ENCODE results near the gene OR6K2.

DNA sequence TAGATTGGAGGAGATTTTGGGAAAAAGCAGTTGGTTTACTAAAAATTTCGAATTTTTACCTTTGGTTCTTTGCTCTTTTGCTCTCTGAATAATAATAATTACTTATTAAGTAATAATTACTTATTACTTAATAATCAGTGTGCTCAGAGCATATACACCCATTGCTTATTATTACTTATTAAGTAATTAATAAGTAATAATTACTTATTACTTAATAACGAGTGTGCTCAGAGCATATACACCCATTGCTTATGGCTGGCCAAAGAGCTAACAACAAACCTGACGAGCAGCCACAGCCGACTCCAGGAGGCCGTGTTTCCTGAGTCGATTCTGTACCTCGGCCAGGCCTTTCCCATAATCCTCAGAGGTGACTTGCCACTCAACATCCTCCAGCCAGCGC lies 34.4 kb downstream of the OR6K2 start:
- TF ChIP-seq, protein P1, sequence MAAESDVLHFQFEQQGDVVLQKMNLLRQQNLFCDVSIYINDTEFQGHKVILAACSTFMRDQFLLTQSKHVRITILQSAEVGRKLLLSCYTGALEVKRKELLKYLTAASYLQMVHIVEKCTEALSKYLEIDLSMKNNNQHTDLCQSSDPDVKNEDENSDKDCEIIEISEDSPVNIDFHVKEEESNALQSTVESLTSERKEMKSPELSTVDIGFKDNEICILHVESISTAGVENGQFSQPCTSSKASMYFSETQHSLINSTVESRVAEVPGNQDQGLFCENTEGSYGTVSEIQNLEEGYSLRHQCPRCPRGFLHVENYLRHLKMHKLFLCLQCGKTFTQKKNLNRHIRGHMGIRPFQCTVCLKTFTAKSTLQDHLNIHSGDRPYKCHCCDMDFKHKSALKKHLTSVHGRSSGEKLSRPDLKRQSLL (tag by site-specific recombination; IDR thresholded peaks at IDR 0.05): no peak
- TF ChIP-seq CTCF (tag by site-specific recombination; IDR thresholded peaks at IDR 0.05): no peak
- no peak for TF ChIP-seq ZSCAN23 (tag by site-specific recombination; IDR thresholded peaks at IDR 0.05)
- no peak for TF ChIP-seq ZNF830 (tag by site-specific recombination; IDR thresholded peaks at IDR 0.05; ENCODE audit: low read depth)
- no peak for TF ChIP-seq YY2 (tag by site-specific recombination; IDR thresholded peaks at IDR 0.05)
- TF ChIP-seq ZNF26 (tag by site-specific recombination; IDR thresholded peaks at IDR 0.05): no peak
- TF ChIP-seq ZBTB17 (tag by site-specific recombination; IDR thresholded peaks at IDR 0.05): no peak
- TF ChIP-seq, protein P2, sequence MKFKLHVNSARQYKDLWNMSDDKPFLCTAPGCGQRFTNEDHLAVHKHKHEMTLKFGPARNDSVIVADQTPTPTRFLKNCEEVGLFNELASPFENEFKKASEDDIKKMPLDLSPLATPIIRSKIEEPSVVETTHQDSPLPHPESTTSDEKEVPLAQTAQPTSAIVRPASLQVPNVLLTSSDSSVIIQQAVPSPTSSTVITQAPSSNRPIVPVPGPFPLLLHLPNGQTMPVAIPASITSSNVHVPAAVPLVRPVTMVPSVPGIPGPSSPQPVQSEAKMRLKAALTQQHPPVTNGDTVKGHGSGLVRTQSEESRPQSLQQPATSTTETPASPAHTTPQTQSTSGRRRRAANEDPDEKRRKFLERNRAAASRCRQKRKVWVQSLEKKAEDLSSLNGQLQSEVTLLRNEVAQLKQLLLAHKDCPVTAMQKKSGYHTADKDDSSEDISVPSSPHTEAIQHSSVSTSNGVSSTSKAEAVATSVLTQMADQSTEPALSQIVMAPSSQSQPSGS (tag by site-specific recombination; IDR thresholded peaks at IDR 0.05; ENCODE audit: low read depth): no peak
- TF ChIP-seq ZNF624 (tag by site-specific recombination; IDR thresholded peaks at IDR 0.05): no peak
- TF ChIP-seq MEIS1 (CRISPR knock-in tag; IDR thresholded peaks at IDR 0.05; ENCODE audit: borderline replicate concordance): no peak
- no peak for TF ChIP-seq ZNF274 (IDR thresholded peaks at IDR 0.05; ENCODE audit: low read length)
- no peak for TF ChIP-seq ZNF274 (tag by site-specific recombination; IDR thresholded peaks at IDR 0.05; ENCODE audit: borderline replicate concordance)
- TF ChIP-seq, protein P3, sequence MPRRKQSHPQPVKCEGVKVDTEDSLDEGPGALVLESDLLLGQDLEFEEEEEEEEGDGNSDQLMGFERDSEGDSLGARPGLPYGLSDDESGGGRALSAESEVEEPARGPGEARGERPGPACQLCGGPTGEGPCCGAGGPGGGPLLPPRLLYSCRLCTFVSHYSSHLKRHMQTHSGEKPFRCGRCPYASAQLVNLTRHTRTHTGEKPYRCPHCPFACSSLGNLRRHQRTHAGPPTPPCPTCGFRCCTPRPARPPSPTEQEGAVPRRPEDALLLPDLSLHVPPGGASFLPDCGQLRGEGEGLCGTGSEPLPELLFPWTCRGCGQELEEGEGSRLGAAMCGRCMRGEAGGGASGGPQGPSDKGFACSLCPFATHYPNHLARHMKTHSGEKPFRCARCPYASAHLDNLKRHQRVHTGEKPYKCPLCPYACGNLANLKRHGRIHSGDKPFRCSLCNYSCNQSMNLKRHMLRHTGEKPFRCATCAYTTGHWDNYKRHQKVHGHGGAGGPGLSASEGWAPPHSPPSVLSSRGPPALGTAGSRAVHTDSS (tag by site-specific recombination; IDR thresholded peaks at IDR 0.05): no peak
- no peak for TF ChIP-seq ZNF175 (tag by site-specific recombination; IDR thresholded peaks at IDR 0.05)
